Keratinocyte (primary cell): ENCODE data around the gene PDILT.

Experiments
- EZH2 ChIP-seq: IDR thresholded peaks from one replicate; pipeline ENCODE4 v1.6.1; 2012; ENCODE audit warnings: inconsistent platforms, mild to moderate bottlenecking, low read length, moderate library complexity
- TF ChIP-seq, protein P1 (sequence below), 3 experiments: IDR thresholded peaks in 1 of 3; conservative IDR thresholded peaks in 1 of 3; optimal IDR thresholded peaks in 1 of 3; 2 replicates in 2 of 3; 3 replicates in 1 of 3; pipeline versions ENCODE3 to v1.5.1; 2011; ENCODE audit warnings: low read length in 3 of 3, mild to moderate bottlenecking in 3 of 3, moderate library complexity in 2 of 3, control low read depth in 1 of 3, inconsistent platforms in 1 of 3; ENCODE audit not compliant: insufficient read depth in 2 of 3; ENCODE audit errors: extremely low read depth in 1 of 3

DNA sequence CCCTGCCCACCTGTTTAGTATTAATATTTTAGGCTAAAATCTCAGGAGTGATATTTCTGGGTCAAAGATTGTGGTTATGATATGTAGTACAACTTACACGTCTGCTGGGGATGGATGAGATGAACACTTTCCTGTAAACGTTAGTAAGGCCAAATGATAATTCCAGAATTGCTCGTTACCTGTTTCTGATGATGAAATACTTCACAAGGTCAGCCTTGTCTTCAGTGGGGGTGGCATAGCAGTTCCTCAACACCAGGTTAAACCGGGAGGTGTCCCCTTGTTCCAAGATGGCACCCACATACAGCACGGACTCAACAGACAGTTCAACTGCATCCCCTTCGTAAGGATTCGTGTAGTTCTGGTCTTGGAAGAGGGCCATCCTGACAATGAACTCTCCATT lies 86.5 kb downstream of the PDILT start:
- TF ChIP-seq, protein P1, sequence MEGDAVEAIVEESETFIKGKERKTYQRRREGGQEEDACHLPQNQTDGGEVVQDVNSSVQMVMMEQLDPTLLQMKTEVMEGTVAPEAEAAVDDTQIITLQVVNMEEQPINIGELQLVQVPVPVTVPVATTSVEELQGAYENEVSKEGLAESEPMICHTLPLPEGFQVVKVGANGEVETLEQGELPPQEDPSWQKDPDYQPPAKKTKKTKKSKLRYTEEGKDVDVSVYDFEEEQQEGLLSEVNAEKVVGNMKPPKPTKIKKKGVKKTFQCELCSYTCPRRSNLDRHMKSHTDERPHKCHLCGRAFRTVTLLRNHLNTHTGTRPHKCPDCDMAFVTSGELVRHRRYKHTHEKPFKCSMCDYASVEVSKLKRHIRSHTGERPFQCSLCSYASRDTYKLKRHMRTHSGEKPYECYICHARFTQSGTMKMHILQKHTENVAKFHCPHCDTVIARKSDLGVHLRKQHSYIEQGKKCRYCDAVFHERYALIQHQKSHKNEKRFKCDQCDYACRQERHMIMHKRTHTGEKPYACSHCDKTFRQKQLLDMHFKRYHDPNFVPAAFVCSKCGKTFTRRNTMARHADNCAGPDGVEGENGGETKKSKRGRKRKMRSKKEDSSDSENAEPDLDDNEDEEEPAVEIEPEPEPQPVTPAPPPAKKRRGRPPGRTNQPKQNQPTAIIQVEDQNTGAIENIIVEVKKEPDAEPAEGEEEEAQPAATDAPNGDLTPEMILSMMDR (optimal IDR thresholded peaks at IDR 0.05 in 1 of 3, IDR thresholded peaks at IDR 0.05 in 1 of 3, conservative IDR thresholded peaks at IDR 0.05 in 1 of 3; ENCODE audit: extremely low read depth in 1 of 3, insufficient read depth in 2 of 3, low read length in 3 of 3) = no peak
- TF ChIP-seq EZH2 = no peak
